ENCODE data around the gene NPTN.

The NPTN gene

DNA sequence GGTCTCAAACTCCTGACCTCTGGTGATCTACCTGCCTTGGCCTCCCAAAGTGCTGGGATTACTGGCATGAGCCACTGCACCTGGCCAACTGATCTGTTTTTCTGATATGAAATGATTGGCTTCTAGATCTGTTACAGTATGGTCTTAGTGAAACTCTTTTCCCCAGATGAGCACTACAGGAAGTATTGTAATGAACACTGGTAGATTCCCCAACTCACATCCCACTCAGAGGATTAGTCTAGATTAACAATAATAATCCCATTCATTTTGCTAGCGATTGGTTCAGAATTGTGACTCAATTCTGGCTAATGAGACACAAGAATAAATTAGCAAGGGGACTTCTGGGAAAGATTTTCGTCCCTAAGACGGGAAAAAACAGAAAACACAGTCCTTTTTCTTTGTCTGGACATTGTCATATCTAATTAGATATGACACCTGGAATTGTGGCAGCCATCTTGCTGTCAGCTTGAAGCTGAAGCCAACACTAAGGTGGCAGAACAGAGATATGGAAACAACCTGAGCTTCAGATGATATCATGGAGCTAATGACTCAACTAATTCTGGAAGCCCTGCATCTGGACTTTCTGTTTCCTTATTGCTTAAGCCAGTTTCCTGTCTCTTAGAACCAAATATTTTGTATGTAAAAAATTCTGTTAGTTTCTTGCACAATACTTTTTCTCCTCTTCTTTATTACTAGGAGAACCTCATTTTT is 17.4 kb upstream of the NPTN start:
- no peak for TF ChIP-seq GATA3 (IDR thresholded peaks at IDR 0.05; ENCODE audit: low read depth, low read length)
- 0 out of 2 replicates have a peak, but pooled peaks have one; percentile 6 for TF ChIP-seq GATA2 (IDR thresholded peaks at IDR 0.05; ENCODE audit: low read depth, low read length)

DNA sequence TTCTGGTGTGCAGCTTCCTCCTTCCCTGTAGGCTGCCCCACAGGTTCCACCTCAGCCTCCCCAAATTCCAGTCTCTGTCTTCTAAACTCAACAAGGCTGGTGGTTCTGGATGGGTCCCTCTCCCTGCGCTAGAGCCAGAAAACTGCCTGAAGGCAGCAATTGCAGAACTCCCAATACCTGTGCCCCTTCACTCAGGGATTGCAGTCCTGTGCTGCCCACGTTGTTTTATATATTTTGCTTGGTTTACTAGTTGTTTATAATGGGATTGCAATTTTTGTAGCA is 14.8 kb upstream of the NPTN start:
- no peak for TF ChIP-seq GATA2 (IDR thresholded peaks at IDR 0.05; ENCODE audit: low read depth, low read length)
- TF ChIP-seq GATA3 (IDR thresholded peaks at IDR 0.05; ENCODE audit: low read depth, low read length), result no peak

DNA sequence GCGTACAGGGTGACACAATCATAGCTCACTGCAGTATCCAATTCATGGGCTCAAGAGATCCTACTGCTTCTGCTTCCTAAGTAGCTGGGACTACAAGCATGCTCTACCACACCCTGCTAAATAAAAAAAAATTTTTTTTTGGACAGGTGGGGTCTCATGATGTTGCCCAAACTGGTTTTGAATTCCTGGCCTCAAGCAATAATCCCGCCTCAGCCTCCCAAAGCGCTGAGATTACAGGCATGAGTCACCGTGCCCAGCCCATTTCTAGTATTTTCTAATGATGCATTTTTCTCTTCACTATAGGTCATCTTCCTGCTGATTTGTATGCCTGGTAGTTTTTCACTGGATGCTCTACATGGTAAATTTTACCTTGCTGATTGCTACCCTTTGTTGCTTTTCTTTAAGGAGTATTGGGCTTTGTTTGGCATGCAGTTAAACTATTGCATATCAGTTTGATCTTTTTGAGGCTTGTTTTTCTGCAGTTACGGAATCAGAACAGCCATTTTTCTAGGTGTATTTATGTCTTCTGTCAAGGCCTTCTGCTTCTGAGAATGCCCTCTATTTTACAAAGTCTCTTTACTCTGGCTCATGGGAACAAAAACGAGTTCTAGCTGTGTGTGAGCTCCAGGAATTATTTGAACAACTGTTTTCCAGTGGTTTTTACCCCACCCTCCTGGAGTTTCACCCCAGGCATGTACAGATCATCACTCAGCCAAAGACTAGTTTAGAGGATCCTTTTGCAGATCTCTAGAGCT is 14.2 kb upstream of the NPTN start:
- TF ChIP-seq GATA3 (IDR thresholded peaks at IDR 0.05; ENCODE audit: low read depth, low read length) (no peak), GATA2 (IDR thresholded peaks at IDR 0.05; ENCODE audit: low read depth, low read length) (no peak)

DNA sequence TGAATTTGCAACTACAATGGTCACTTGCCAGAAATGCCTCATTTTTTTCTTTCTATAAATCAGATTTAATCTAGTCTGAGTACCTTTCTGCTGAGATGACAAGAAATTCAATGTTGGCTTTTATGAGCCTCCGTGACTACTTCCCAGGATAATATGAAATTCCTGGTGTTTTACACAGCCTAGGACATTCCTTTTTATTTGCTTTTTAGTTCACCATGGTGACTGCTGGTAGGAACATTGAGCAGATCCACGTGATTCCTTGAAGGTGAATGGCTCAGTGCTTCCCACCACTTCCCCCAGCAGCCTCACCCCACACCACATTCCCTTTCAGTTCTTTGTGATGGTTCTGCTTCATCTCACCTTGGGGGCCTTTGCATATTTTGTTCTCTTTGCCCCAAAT is 4.3 kb upstream of the NPTN start:
- TF ChIP-seq GATA2 (IDR thresholded peaks at IDR 0.05; ENCODE audit: low read depth, low read length) (no peak), GATA3 (IDR thresholded peaks at IDR 0.05; ENCODE audit: low read depth, low read length) (no peak)

DNA sequence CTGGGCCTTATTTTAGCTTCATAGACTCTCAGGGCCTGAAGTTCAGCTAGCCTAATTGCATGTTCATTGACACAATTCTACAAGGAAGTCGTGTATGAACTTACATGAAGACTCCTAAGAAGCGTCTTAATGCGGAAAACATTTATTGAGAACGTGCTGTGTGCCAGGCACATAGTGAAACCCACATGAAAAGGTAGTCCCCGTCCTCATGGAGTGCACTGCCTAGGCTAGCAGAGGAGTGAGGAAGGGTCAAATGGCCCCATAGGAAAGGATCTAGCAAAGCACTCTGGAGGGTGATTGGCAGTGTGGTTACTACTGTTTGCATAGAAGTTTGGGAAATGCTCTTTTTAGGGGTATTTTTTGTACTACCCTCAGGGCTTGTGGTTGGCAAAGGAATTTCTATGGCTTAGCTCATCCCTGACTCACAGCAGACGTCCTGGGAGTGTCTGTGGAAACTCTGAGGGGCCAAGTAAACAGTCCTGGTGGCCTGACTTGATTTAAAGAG is 854 bp upstream of the NPTN start:
- TF ChIP-seq GATA2 (IDR thresholded peaks at IDR 0.05; ENCODE audit: low read depth, low read length) (no peak), GATA3 (IDR thresholded peaks at IDR 0.05; ENCODE audit: low read depth, low read length) (no peak)

DNA sequence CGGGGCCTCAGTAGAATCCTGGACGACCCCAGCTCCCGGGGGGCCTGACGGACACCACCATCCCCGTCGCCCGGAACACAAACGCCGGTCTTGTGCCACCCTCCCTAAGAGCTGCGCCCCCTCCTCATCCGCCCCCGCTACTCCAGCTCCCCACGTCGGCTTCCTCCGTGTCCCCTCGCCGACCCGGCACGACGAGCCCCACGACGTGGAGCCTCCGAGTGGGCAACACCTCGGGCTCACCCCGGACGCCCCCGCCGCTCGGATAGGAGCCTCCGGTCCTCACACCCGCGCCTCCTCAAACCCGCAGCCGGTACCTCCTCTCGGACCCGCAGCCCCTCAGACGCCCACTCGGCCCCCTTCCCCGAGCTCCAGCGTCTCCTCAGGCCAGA is 525 bp downstream of the NPTN start:
- TF ChIP-seq GATA2 (IDR thresholded peaks at IDR 0.05; ENCODE audit: low read depth, low read length), result no peak
- no peak for TF ChIP-seq GATA3 (IDR thresholded peaks at IDR 0.05; ENCODE audit: low read depth, low read length)

DNA sequence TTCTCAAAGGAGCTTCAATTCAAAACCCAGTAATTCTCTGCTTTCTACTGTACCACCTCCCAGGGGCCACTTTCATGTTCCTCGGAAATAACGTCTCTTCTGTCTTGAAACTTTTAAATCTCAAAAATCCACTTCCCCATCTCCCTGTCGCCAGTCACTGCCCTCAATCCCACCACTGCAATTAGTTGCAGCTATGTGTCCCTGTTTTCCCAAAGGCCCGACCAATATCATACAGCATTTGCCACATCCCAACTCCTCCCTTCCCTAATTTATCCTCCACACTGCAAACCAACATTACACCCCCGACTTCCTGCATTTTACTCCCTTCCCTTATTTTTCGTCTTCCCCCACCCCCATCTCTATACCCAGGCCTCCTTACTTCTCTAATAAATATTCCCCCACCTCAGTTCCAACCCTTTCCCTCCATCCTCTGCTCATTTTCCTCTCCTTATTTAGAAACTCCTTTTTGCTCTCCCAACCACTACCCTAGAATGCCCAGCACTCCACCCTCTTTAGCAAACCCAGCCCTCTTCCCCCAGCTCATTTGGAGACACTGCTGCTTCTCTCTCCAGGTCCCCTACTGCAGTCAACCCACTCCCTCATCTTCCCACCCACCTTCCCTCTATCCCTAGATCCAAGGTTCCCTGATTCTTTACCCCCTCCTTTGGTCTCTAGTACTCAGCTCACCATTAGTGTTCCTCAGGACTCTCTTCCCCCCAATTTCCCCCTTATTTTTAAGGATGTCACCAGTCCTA is 1.1 kb downstream of the NPTN start:
- TF ChIP-seq GATA2 (IDR thresholded peaks at IDR 0.05; ENCODE audit: low read depth, low read length) (no peak), GATA3 (IDR thresholded peaks at IDR 0.05; ENCODE audit: low read depth, low read length) (no peak)

DNA sequence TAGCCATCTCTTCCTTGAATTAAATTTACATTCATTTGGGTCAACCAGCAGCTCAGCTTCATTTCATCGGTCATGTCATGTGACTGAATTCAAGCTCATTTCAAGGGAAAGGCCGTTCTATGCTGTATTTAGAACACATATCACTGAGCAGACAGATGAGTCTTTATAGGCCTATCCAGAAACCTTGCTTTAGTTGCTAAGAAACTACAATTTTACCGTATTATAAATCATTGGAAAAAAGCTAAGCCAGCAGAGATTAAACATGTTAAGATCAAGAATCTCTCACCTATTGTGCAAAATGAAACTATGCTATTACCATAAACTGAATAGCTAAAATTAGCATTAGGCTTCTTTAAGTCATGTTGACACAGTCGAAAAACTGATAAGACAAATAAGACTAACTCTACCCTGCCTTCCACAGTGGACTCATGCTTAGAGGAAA is 2.2 kb downstream of the NPTN start:
- TF ChIP-seq GATA3 (IDR thresholded peaks at IDR 0.05; ENCODE audit: low read depth, low read length) (no peak), GATA2 (IDR thresholded peaks at IDR 0.05; ENCODE audit: low read depth, low read length) (no peak)

DNA sequence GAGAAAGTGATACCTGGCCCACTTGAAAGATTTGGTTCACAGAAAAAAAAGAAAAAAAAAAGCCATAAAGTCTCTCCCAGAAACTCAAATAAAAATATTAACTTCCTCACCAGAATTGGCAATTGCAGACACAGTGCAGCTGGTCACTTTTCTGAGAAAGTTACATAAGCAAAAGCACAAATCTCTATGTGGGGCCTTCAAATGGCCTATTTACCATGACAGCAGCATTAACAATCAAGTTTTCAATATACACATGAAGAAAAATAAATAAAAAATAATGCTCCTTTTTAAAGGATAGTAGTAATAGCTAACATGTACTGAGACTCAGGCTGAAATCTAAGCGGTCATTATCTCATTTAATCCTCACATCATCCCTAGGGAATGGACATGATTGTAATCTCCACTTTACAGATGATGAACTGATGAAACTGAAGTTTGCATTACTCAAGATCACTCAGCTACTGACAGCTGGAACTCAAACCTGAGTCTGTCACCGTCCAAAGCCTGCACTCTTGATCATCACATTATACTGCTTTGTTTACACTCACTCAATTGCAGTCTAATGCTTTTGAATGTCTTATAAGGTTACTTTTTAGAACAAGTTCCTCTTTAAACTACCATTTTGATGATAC is 3.3 kb downstream of the NPTN start:
- TF ChIP-seq GATA2 (IDR thresholded peaks at IDR 0.05; ENCODE audit: low read depth, low read length) (no peak), GATA3 (IDR thresholded peaks at IDR 0.05; ENCODE audit: low read depth, low read length) (peak; percentile 36; the same call in 1 of the 2 replicates)

DNA sequence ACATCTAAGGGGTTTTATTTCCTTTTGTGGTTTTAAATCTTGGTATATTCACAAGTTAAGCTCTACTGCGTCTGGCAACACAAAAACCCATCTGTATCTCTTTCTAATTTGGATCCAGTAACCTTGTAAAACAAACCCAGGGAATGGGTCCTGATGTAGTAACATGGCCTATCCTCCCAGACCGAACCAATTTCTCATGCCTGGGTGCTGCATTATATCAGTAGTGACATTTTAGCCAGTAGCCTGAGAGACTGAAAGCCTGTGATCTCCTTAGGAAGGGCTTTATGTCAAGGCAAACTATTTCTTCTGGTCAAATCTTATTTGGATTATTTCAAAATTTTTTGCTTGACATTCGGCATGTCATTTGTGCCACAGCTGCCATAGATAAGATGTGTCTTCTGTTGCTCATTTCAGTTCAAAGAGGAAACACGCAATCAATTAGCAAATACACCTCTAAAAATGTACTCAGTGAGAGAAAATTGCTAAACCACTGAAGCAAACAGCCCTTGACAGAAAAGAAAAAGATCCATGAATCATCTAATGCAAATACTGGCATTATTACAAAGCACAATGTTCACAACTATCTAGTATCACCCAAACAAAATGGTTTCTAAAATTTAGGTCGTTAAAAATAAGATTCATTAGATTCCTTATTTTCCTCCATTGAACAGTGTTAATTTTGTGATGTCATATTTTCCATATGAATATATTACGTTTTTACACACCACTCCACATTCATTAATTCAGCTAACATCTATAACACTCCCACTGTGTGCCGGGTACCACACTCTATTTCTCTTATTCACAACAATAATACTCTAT is 4.0 kb downstream of the NPTN start:
- no peak for TF ChIP-seq GATA2 (IDR thresholded peaks at IDR 0.05; ENCODE audit: low read depth, low read length)
- TF ChIP-seq GATA3 (IDR thresholded peaks at IDR 0.05; ENCODE audit: low read depth, low read length), result no peak

DNA sequence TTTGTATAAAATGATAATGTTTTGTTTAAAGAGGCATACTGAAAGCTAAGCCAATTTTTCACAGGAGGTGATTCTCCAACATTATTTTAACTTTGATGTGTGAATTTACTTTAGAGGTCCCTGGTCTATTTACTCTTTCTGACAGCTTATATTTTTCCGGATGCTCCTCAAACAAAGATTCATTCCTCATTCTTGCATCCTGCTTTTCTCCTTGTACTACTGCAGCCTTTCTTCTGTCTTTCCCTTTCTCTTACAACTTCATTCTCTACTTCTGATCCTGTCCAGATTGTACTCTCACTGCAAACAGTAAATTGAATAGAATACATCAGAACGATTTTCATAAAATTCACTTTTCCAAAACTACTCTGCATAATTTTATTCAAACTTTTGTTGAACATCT is 5.1 kb downstream of the NPTN start:
- TF ChIP-seq GATA2 (IDR thresholded peaks at IDR 0.05; ENCODE audit: low read depth, low read length), result no peak

DNA sequence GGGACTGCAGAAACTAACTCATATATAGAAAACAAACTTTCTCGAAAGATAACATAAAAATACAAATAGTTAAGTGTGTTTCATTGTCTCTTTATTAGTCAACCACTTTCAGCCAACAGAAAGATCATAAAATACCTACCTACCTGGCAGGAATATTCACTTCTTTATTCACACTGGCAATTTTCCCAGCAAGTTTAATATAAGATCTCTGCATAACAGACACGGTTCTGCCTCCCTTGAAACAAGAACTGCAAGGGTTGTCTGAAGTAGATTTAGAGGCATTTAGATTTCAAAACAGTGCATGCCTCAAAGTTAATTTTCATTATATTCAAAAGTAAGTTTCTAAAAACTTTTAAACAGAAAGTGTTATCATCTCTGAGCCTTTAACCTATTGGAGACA is 7.1 kb downstream of the NPTN start:
- TF ChIP-seq GATA2 (IDR thresholded peaks at IDR 0.05; ENCODE audit: low read depth, low read length) (no peak), GATA3 (IDR thresholded peaks at IDR 0.05; ENCODE audit: low read depth, low read length) (no peak)

DNA sequence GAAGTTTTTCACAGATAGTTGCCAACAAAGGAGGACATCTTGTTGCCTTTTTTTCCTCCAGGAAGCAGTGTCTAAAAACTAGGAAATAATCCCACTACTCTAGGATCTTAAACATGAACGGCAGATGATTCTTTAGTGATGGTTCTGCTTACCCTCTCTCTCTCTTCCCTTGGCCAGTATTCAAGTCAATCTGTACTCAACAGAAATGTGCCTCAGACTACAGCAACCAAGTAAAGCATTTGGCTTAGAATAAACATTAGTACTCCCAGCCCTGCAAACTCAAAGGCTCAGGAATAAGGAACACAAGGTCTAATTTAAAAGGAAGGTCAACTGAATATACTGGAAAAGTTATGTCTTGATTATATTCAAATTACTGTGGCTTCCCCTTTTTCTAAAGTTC is 8.7 kb downstream of the NPTN start:
- no peak for TF ChIP-seq GATA3 (IDR thresholded peaks at IDR 0.05; ENCODE audit: low read depth, low read length)
- TF ChIP-seq GATA2 (IDR thresholded peaks at IDR 0.05; ENCODE audit: low read depth, low read length), result no peak
